Measurements from ENCODE around the gene REV1. TPM values are rescaled to one million over a fixed set of nuclear protein-coding genes. Genes with fewer than 3 reads are reported as not detected.

The REV1 gene
- total and polyA plus RNA-seq, 2 of the 13 experiments (the other 11 are each of a cell fraction or from before 2014, with no cell fraction given) = 49.1 to 71.8 TPM

DNA sequence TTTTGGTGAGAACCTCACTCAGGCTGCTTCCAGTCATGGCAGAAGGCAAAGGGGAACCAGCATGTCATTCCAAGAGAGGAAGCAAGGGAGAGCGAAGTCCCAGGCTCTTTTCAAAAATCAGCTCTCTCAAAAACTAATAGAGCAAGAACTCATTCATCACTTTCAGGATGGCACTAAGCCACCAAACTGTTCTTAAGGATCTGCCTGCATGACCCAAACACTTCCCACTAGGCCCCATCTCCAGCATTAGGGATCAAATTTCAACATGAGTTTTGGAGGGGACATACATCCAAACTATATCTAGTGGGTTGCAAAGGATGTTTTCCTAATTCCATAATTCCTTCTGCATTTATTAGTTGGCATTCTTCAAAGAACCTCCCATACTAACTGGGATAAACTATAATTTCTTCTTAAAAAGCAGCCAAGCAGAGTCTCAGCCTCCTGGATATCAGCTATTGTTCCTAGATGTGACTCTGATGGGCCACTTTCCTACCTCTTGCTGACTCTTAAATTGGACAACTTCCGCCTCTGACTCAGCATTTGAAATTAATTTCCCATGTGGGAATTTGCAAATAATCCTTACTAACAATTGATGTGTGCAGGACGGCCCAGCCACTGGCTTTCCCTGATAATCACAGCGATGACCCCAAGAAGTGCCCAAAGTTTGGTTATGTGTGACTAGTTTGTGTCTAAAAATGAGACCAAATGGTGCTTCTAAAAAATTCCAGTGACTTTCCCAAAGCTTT, 5.5 kb upstream of the REV1 start:
- in situ Hi-C loops (cut with HindIII; ENCODE audit: extremely low pct_ligation_motif_present, low pct_unique_long_range_greater_than_20kb) = no loop called here
- TF ChIP-seq, protein P1, sequence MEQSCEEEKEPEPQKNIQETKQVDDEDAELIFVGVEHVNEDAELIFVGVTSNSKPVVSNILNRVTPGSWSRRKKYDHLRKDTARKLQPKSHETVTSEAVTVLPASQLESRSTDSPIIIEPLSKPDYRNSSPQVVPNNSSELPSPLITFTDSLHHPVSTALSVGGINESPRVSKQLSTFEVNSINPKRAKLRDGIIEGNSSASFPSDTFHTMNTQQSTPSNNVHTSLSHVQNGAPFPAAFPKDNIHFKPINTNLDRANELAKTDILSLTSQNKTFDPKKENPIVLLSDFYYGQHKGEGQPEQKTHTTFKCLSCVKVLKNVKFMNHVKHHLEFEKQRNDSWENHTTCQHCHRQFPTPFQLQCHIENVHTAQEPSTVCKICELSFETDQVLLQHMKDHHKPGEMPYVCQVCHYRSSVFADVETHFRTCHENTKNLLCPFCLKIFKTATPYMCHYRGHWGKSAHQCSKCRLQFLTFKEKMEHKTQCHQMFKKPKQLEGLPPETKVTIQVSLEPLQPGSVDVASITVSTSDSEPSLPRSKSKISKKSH (CRISPR knock-in tag; IDR thresholded peaks at IDR 0.05; ENCODE audit: borderline replicate concordance) = no peak
- TF ChIP-seq NFE2L2 (IDR thresholded peaks at IDR 0.05; ENCODE audit: low read length) (no peak), ZKSCAN1 (IDR thresholded peaks at IDR 0.05; ENCODE audit: low read length) (no peak), NRL (CRISPR knock-in tag; IDR thresholded peaks at IDR 0.05; ENCODE audit: borderline replicate concordance) (no peak)
- TF ChIP-seq, protein P2, sequence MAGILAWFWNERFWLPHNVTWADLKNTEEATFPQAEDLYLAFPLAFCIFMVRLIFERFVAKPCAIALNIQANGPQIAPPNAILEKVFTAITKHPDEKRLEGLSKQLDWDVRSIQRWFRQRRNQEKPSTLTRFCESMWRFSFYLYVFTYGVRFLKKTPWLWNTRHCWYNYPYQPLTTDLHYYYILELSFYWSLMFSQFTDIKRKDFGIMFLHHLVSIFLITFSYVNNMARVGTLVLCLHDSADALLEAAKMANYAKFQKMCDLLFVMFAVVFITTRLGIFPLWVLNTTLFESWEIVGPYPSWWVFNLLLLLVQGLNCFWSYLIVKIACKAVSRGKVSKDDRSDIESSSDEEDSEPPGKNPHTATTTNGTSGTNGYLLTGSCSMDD (CRISPR knock-in tag; IDR thresholded peaks at IDR 0.05) = no peak
- no peak for ATAC-seq
- BruUV-seq (replicated peaks) = no TSS peak
- no peak for DNase-seq (ENCODE audit: low spot score)
- CTCF ChIA-PET (ENCODE audit: low intra/inter-chr PET ratio, low total read pairs) = no interaction called here
- H3K9me3 ChIP-seq (ENCODE audit: low read length) = no peaks in the 10 kb centered on the region
- 69% methylated on average over 4 of the region's 4 CpGs for WGBS (ENCODE audit: low lambda C conversion rate)
- H3K36me3 ChIP-seq (replicated peaks in 1 of 2; ENCODE audit: control insufficient read depth in 1 of 2, insufficient read depth in 2 of 2, low read length in 2 of 2) = no peaks in the 10 kb centered on the region
- no peak overlapping the region for H2AFZ ChIP-seq (ENCODE audit: low read length)
- H3K79me2 ChIP-seq (ENCODE audit: insufficient read depth, low read length) = no peaks in the 10 kb centered on the region
- no peaks in the 10 kb centered on the region for H4K20me1 ChIP-seq (ENCODE audit: insufficient read depth, low read length)
- no peak overlapping the region for H3K4me2 ChIP-seq (ENCODE audit: low read depth, low read length)
- peaks cover 0 to 33% of the 10 kb centered on the region in 2 experiments; a peak in 4 of 5 replicates for H3K27me3 ChIP-seq (ENCODE audit: control insufficient read depth in 1 of 2, insufficient read depth in 2 of 2, low read length in 2 of 2)
- no peak overlapping the region for H3K27ac ChIP-seq (ENCODE audit: extremely low read length, insufficient read depth, low read length)
- no peak overlapping the region for H3K4me3 ChIP-seq (replicated peaks in 1 of 3; ENCODE audit: insufficient read depth in 1 of 3, low read depth in 2 of 3, low read length in 3 of 3)
- POLR2A ChIA-PET = no interaction called here
- peaks cover 23% of the 10 kb centered on the region for H3K4me1 ChIP-seq (ENCODE audit: insufficient read depth, low read length)
- intact Hi-C loops (cut with micrococcal nuclease; ENCODE audit: unreplicated experiment) = loop anchor here (10.0 kb wide), 1 partner anchor 310 kb away; the partner anchor contains the start of genes MITD1 and MRPL30
- FAIRE-seq = no peak
- no peak overlapping the region for H3K9ac ChIP-seq (ENCODE audit: insufficient read depth, low read depth, low read length)
